ENCODE data around the gene IL15RA.
"Not testable (repeated sequence)": the region's sequence is repeated elsewhere in the genome, so short reads cannot be mapped to it uniquely, and the experiment has no call there.

The IL15RA gene

DNA sequence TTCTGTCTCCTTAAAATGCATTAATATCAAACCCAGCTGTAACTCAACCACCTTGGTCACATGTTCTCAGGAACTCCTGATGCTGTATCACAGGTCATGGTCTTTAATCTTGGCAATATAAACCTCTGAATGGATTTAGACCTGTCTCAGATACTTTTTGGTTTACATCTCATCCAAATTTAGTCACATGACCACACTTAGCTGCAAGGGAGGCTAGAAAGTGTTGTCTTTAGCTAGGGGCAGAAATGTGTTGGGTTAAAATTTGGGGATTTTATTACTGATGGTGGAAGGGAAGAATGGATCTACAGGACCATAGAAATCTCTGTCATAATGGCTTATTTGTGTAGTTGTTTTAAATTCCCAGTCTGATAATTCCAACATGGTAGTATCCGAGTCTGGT, 29.6 kb upstream of the IL15RA start:
- in situ Hi-C loops (cut with MboI; ENCODE audit: low sequenced_read_pairs) = no loop called here

DNA sequence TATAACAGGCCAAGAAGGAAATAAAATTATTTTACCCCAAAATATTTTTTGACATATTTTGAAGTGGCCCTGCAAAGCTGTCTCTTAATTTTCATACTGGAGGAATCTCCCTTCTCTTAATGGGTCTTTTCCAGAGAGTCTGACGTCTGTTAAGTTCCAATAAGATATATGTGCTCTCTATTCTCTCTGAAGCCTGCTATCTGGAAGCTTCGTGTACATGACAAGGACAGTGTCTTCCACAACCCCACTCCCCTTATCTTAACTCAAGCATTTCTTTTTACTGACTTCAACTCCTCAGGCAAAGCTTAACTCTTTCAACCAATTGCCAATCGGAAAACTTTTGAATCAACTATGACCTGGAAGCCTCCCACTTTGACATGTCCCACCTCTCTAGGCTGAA, 29.2 kb upstream of the IL15RA start:
- in situ Hi-C loops (cut with MboI; ENCODE audit: low sequenced_read_pairs) = no loop called here

DNA sequence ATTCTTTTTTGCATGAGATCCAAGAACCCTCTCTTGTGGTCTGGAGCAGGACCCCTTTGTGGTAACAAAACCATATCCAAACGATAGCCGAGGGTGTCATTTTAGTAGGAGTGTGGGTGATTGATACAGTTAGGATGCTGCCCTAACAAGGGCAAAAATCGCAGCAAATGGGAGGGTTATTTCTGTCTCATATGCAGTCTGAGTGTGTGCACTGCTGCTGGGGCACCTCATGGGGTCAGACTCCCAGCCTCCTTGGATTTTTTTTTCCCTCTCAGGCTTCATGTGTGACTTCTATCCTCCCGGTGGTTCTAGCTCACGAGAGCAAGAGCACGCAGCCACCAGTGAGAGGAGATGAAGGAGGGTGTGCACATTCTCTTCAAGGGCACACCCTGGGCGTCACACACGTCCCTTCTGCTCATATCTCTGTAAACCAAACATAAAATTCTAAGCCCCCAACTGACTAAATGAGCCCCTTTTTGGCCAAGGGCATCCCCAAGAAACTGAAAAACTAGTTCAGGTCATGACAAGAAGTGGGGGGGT, 28.6 kb upstream of the IL15RA start:
- in situ Hi-C loops (cut with MboI; ENCODE audit: low sequenced_read_pairs) = no loop called here

GRCh38 chr10:6005161-6005804, 27.9 kb upstream of the IL15RA start:
- in situ Hi-C loops (cut with MboI; ENCODE audit: low sequenced_read_pairs) = not testable (repeated sequence)

- in situ Hi-C loops (cut with MboI; ENCODE audit: low sequenced_read_pairs) = no loop called here
Measured at GRCh38 chr10:6002809-6003510, 25.6 kb upstream of the IL15RA start.

GRCh38 chr10:5999440-6000165, 22.3 kb upstream of the IL15RA start:
- in situ Hi-C loops (cut with MboI; ENCODE audit: low sequenced_read_pairs) = no loop called here

DNA sequence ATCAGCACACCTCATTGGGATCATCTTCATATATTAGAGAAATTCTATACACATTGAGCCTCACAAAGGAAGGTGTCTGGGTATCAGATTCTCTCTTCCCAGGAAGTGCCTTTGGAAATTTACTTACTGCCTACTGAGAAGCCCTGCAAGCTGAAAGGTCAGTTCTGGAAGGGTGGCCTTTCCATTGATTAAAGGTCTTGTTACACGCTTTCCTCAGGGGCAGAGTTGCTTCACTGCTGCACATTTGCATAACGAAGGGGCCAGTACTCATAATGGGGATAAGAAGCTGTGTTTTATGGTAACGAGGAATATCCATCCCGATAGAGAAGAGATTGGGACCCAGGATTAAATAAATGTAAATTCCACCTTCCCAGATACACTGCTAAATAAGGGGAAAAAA, 19.4 kb upstream of the IL15RA start:
- in situ Hi-C loops (cut with MboI; ENCODE audit: low sequenced_read_pairs) = no loop called here

- in situ Hi-C loops (cut with MboI; ENCODE audit: low sequenced_read_pairs) = no loop called here
Measured at GRCh38 chr10:5992398-5992797, 15.1 kb upstream of the IL15RA start.

GRCh38 chr10:5991708-5992107, 14.4 kb upstream of the IL15RA start:
- in situ Hi-C loops (cut with MboI; ENCODE audit: low sequenced_read_pairs) = no loop called here

- in situ Hi-C loops (cut with MboI; ENCODE audit: low sequenced_read_pairs) = no loop called here
Measured at GRCh38 chr10:5989756-5990155, 12.4 kb upstream of the IL15RA start.

- in situ Hi-C loops (cut with MboI; ENCODE audit: low sequenced_read_pairs) = no loop called here
Measured at GRCh38 chr10:5988336-5988920, 11.1 kb upstream of the IL15RA start.

- in situ Hi-C loops (cut with MboI; ENCODE audit: low sequenced_read_pairs) = no loop called here
Measured at GRCh38 chr10:5987747-5988146, 10.4 kb upstream of the IL15RA start.

DNA sequence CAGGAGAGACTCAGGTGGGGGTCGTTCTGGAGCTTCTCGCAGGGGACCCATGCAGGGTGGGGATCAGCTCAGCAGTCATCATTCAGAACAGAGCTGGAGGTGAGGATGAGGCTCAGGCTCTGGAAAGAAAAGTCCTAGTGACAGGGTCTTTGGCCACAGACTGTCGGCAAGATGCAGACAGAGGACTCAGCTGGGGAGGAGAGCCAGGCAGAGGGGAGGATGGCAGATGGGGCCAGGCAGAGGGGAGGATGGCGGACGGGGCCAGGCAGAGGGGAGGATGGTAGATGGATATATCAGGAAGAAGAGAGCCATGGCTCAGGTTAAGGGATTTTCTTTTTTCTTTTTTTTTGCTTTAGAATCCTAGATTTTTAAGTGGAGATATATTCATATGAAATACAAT, 7.7 kb upstream of the IL15RA start:
- in situ Hi-C loops (cut with MboI; ENCODE audit: low sequenced_read_pairs) = no loop called here

GRCh38 chr10:5983774-5984173, 6.4 kb upstream of the IL15RA start:
- in situ Hi-C loops (cut with MboI; ENCODE audit: low sequenced_read_pairs) = no loop called here

DNA sequence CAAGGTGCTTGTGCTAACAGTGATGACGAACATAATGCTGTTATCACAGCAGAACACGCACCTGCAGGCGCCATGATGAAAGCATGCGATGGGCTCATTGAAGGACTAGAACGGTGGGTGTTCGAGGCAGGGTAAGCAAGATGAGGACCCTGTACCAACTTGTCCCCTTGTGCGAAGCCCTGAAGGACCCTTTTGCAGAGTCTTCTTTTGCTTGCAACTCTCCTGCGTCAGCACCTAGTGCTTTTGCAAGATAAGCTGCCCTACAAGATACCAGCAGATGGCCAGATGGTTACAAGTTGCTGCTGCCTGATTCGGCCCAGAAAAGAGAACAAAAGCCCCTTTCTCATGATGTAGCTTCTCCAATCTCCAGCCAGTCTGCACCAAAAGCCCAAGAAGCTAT, 4.2 kb upstream of the IL15RA start:
- in situ Hi-C loops (cut with MboI; ENCODE audit: low sequenced_read_pairs) = no loop called here

DNA sequence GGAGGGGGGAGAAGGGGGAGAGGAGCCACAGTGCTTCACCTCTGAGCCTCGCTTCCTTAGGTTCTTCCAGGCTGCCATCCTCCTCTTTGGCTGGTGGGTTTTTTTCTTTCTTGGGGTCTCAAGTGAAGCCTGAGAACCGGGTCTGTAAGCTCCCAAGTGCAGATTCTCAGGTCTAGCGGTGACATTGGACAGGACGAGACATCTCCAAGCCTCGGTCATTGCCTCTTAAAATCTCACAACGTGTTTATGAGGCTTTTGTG, 817 bp upstream of the IL15RA start:
- in situ Hi-C loops (cut with MboI; ENCODE audit: low sequenced_read_pairs) = no loop called here

- in situ Hi-C loops (cut with MboI; ENCODE audit: low sequenced_read_pairs) = no loop called here
Measured at GRCh38 chr10:5976512-5977470, 552 bp downstream of the IL15RA start.

GRCh38 chr10:5975641-5976473, 1.5 kb downstream of the IL15RA start:
- in situ Hi-C loops (cut with MboI; ENCODE audit: low sequenced_read_pairs) = no loop called here

DNA sequence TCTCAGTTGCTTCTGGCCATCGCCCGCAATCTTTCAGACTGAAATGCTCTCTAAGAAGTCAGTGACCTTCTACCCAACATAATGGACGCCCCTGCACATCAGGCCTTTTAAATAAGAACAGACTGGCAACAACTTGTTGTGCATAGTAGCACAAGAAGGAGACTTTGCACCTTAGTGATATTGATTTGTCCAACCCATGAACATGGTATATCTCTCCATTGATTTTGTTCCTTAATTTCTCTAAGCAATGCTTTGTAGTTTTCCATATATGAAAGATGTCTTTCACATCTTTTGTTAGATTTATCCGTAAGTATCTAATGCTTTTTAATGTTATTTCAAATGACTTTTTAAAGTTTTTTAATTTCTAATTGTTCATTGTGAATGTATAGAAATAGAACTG, 4.3 kb downstream of the IL15RA start:
- in situ Hi-C loops (cut with MboI; ENCODE audit: low sequenced_read_pairs) = no loop called here

DNA sequence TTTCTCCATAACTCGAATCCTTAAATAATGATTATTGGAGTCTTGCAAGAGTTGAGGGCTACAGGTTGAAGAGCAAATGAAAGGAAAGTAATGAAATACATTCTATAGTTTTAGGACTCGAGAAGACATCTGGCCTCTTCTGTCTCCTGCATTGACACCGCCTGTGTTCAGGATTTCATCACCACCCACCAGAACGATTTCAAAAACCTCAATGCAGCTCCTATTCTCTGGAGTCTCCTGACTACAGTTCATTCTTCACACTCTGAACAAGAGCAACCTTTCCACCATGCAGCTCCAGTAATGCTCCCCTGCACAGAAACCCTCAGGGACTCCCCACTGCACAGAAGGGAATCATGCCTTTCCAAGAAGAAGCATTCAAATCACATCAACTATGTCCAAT, 5.5 kb downstream of the IL15RA start:
- in situ Hi-C loops (cut with MboI; ENCODE audit: low sequenced_read_pairs) = no loop called here
